IMR-90 (cell line): ENCODE results near the gene MT1H. TPM values are rescaled to one million over a fixed set of nuclear protein-coding genes. Genes with fewer than 3 reads are reported as not detected.

Experiments used
- ATAC-seq: fragments of 200-7000 bp; cut with Tn5 transposase; 2 replicates; pipeline ENCODE4 v1.9.1; 2020; ENCODE audit warnings: low read depth, mild to moderate bottlenecking, moderate library complexity
- BruUV-seq: library from RNA; stranded (reverse); fragments of 400-500 nt; replicated peaks from 2 replicates; lab custom pipeline; 2021; lab: Mats Ljungman, UMichigan
- CTCF ChIA-PET: fragments of 300-600 bp; formaldehyde crosslinking; extraction: SDS; loops from one replicate; lab custom pipeline; 2021; ENCODE audit warnings: antibody characterized with exemption; lab: Yijun Ruan, JAX
- POLR2A ChIA-PET: fragments of 300-600 bp; sonication (Branson Sonifier 250); formaldehyde crosslinking; loops from one replicate; lab custom pipeline; 2022; ENCODE audit warnings: antibody characterized with exemption; ENCODE audit not compliant: unreplicated experiment; lab: Charles Lee
- DNase-seq: peaks from one replicate; pipeline ENCODE4 v3.0.0; 2013
- H2AFZ ChIP-seq: replicated peaks from 2 replicates; pipeline ENCODE3; 2013; ENCODE audit warnings: low read length, mild to moderate bottlenecking; ENCODE audit not compliant: poor library complexity
- H2AK5ac ChIP-seq: 2 replicates; pipeline ENCODE4 v1.6.1; 2013; ENCODE audit warnings: low read depth, low read length, inconsistent platforms
- H2AK9ac ChIP-seq: replicated peaks from 2 replicates; pipeline ENCODE3; 2013; ENCODE audit warnings: mild to moderate bottlenecking, low read depth, low read length, moderate library complexity; ENCODE audit not compliant: poor library complexity
- H2BK120ac ChIP-seq: 2 replicates; pipeline ENCODE4 v1.6.1; 2013; ENCODE audit warnings: low read depth, low read length, inconsistent platforms
- H2BK15ac ChIP-seq: 3 replicates; pipeline ENCODE4 v1.6.1; 2013; ENCODE audit warnings: low read depth, low read length, inconsistent platforms
- H2BK20ac ChIP-seq: 2 replicates; pipeline ENCODE4 v1.6.1; 2013; ENCODE audit warnings: low read depth, mild to moderate bottlenecking, inconsistent platforms, low read length, moderate library complexity
- H2BK5ac ChIP-seq: 2 replicates; pipeline ENCODE4 v1.6.1; 2013; ENCODE audit warnings: mild to moderate bottlenecking, low read depth, low read length, inconsistent platforms; ENCODE audit not compliant: poor library complexity, severe bottlenecking
- H3K14ac ChIP-seq: replicated peaks from 2 replicates; pipeline ENCODE4 v1.6.1; 2013; ENCODE audit warnings: low read depth, low read length, inconsistent platforms
- H3K18ac ChIP-seq: 2 replicates; pipeline ENCODE4 v1.6.1; 2013; ENCODE audit warnings: low read depth, low read length, control low read depth
- H3K23ac ChIP-seq: 2 replicates; pipeline ENCODE4 v1.6.1; 2013; ENCODE audit warnings: low read depth, low read length, inconsistent platforms
- H3K27ac ChIP-seq: 2 replicates; pipeline ENCODE4 v1.5.1; 2013; ENCODE audit warnings: mild to moderate bottlenecking, control low read depth, low read length; ENCODE audit not compliant: insufficient read depth
- H3K27me3 ChIP-seq: 2 replicates; pipeline ENCODE4 v1.6.1; 2013; ENCODE audit warnings: low read length; ENCODE audit not compliant: control insufficient read depth, insufficient read depth
- H3K36me3 ChIP-seq: 2 replicates; pipeline ENCODE4 v1.6.1; 2013; ENCODE audit warnings: low read length, mixed read lengths; ENCODE audit not compliant: control insufficient read depth, insufficient read depth
- H3K4ac ChIP-seq: 2 replicates; pipeline ENCODE4 v1.6.1; 2013; ENCODE audit warnings: low read depth, low read length, inconsistent platforms
- H3K4me1 ChIP-seq: 2 replicates; pipeline ENCODE4 v1.6.1; 2013; ENCODE audit warnings: low read length, mixed read lengths; ENCODE audit not compliant: control insufficient read depth, insufficient read depth
- H3K4me2 ChIP-seq: 2 replicates; pipeline ENCODE4 v1.6.1; 2013; ENCODE audit warnings: low read depth, mild to moderate bottlenecking, control low read depth, low read length, moderate library complexity
- H3K4me3 ChIP-seq: 2 replicates; pipeline ENCODE4 v1.5.1; 2013; ENCODE audit warnings: low read depth, mild to moderate bottlenecking, control low read depth, low read length, moderate library complexity; ENCODE audit not compliant: insufficient read depth
- H3K56ac ChIP-seq: 2 replicates; pipeline ENCODE4 v1.6.1; 2013; ENCODE audit warnings: low read length, inconsistent platforms; ENCODE audit not compliant: insufficient read depth; ENCODE audit errors: extremely low read depth
- H3K79me1 ChIP-seq, 2 experiments: 2 replicates each; pipeline ENCODE4 v1.6.1; 2013; ENCODE audit warnings: low read length in 2 of 2, inconsistent platforms in 1 of 2, low read depth in 1 of 2
- H3K9ac ChIP-seq: 2 replicates; pipeline ENCODE4 v1.6.1; 2013; ENCODE audit warnings: low read depth, low read length, control low read depth
- H3K9me1 ChIP-seq: 2 replicates; pipeline ENCODE4 v1.6.1; 2013; ENCODE audit warnings: low read length, inconsistent platforms; ENCODE audit not compliant: insufficient read depth
- H3K9me3 ChIP-seq: 2 replicates; pipeline ENCODE4 v1.6.1; 2013; ENCODE audit warnings: low read length; ENCODE audit not compliant: control insufficient read depth, insufficient read depth
- H4K20me1 ChIP-seq: 2 replicates; pipeline ENCODE4 v1.6.1; 2013; ENCODE audit warnings: low read length, inconsistent platforms; ENCODE audit not compliant: insufficient read depth
- H4K5ac ChIP-seq: 2 replicates; pipeline ENCODE4 v1.6.1; 2013; ENCODE audit warnings: mild to moderate bottlenecking, low read depth, low read length, control low read depth
- H4K8ac ChIP-seq, 2 experiments: 2 replicates each; pipeline ENCODE4 v1.6.1; 2013; ENCODE audit warnings: low read depth in 2 of 2, low read length in 2 of 2, control low read depth in 1 of 2, inconsistent platforms in 1 of 2
- H4K91ac ChIP-seq: 2 replicates; pipeline ENCODE4 v1.6.1; 2013; ENCODE audit warnings: low read depth, low read length, inconsistent platforms; ENCODE audit not compliant: insufficient read depth
- BHLHE40 ChIP-seq: fragments of 150-350 bp; IDR thresholded peaks from 2 replicates; pipeline ENCODE4 v1.6.1; 2016; ENCODE audit warnings: mild to moderate bottlenecking, low read depth, low read length
- ELK1 ChIP-seq: fragments of 150-350 bp; IDR thresholded peaks from 2 replicates; pipeline ENCODE4 v1.6.1; 2016; ENCODE audit warnings: low read depth, mild to moderate bottlenecking, low read length, moderate library complexity, borderline replicate concordance
- FOS ChIP-seq: fragments of 150-350 bp; IDR thresholded peaks from 2 replicates; pipeline ENCODE4 v1.6.1; 2016; ENCODE audit warnings: low read depth, low read length
- MAZ ChIP-seq: IDR thresholded peaks from 2 replicates; pipeline ENCODE4 v1.6.1; 2012; ENCODE audit warnings: low read depth, mild to moderate bottlenecking, low read length, improper control_type of control experiment, moderate library complexity, borderline replicate concordance
- MXI1 ChIP-seq: IDR thresholded peaks from 2 replicates; pipeline ENCODE4 v1.6.1; 2012; ENCODE audit warnings: low read depth, mild to moderate bottlenecking, low read length, moderate library complexity, borderline replicate concordance
- POLR2A ChIP-seq: IDR thresholded peaks from 2 replicates; pipeline ENCODE4 v1.6.1; 2012; ENCODE audit warnings: mild to moderate bottlenecking, low read depth, low read length
- RAD21 ChIP-seq: IDR thresholded peaks from 2 replicates; pipeline ENCODE4 v1.6.1; 2012; ENCODE audit warnings: low read length, improper control_type of control experiment
- RFX5 ChIP-seq: IDR thresholded peaks from 2 replicates; pipeline ENCODE4 v1.8.0; 2012; ENCODE audit warnings: low read depth, mild to moderate bottlenecking, low read length, moderate library complexity
- SMC3 ChIP-seq: fragments of 150-350 bp; IDR thresholded peaks from 2 replicates; pipeline ENCODE4 v1.6.1; 2016; ENCODE audit warnings: low read depth, mild to moderate bottlenecking, antibody characterized with exemption, low read length, moderate library complexity
- USF2 ChIP-seq: fragments of 150-350 bp; IDR thresholded peaks from 2 replicates; pipeline ENCODE4 v1.6.1; 2017; ENCODE audit warnings: mild to moderate bottlenecking, antibody characterized with exemption, low read length, low read depth
- WGBS, 2 experiments: methylation state at CpG; one replicate each; pipeline versions ENCODE4 v1.1.5 to v1.1.7; 2013; ENCODE audit warnings: missing lambda C conversion rate in 2 of 2; ENCODE audit not compliant: insufficient read length in 1 of 2; ENCODE audit errors: extremely low coverage in 2 of 2; 5-methylcytosine and 5-hydroxymethylcytosine counted together
- dilution Hi-C: fragments of 300-500 bp; cut with HindIII; formaldehyde crosslinking; loops from one replicate; pipeline ENCODE4 v1.14.3; 2018; ENCODE audit warnings: low sequenced_read_pairs; ENCODE audit not compliant: unreplicated experiment
- in situ Hi-C: fragments of 300-500 bp; cut with MboI; formaldehyde crosslinking; loops from 3 replicates; pipeline ENCODE4 v1.14.3; 2019; ENCODE audit warnings: low sequenced_read_pairs, inconsistent platforms, mixed read lengths
- intact Hi-C: fragments of 100-400 bp; cut with micrococcal nuclease; formaldehyde crosslinking; loops from 2 replicates; pipeline ENCODE4 v1.10.0; 2022
- polyA plus RNA-seq, 3 experiments: library from polyadenylated mRNA; depleted of rRNA; stranded (reverse); fragments of >200 nt; gene quantifications; 2 replicates each; pipeline ENCODE4 v1.2.3, GENCODE V29; 2012; ENCODE audit warnings: low replicate concordance in 1 of 3
- total RNA-seq: library from RNA; depleted of rRNA; stranded (reverse); fragments of >200 nt; gene quantifications from 2 replicates; pipeline ENCODE4 v1.2.3, GENCODE V29; 2012

Gene MT1H
- total and polyA plus RNA-seq, 2 of the 4 experiments (the other 2 are of a cell fraction): not detected

GRCh38 chr16:56636616-56637413 lies 32.8 kb upstream of the MT1H start:
- ChIA-PET CTCF (no interaction called here), POLR2A (no interaction called here)
- Histone ChIP-seq H3K4me3 (no peak overlapping the region), H4K20me1 (no peaks in the 10 kb centered on the region), H3K23ac (no peak overlapping the region), H2BK20ac (no peak overlapping the region), H2BK5ac (no peak overlapping the region), H3K36me3 (no peaks in the 10 kb centered on the region), H3K4ac (no peak overlapping the region), H3K4me2 (no peak overlapping the region), H2AFZ (no peak overlapping the region), H2AK9ac (no peak overlapping the region), H3K27ac (no peak overlapping the region), H3K27me3 (peaks cover 89% of the 10 kb centered on the region), H4K91ac (no peak overlapping the region), H2AK5ac (no peak overlapping the region), H2BK15ac (no peak overlapping the region), H3K18ac (no peak overlapping the region), H3K56ac (no peak overlapping the region), H3K4me1 (no peaks in the 10 kb centered on the region; the same call in 1 of the 2 replicates), H3K9ac (no peak overlapping the region), H3K14ac (no peak overlapping the region), H3K9me3 (peaks cover 2% of the 10 kb centered on the region; the same call in 1 of the 2 replicates), H2BK120ac (no peak overlapping the region), H4K5ac (no peak overlapping the region), H4K8ac (no peak overlapping the region), H3K79me1 (no peaks in the 10 kb centered on the region), H3K9me1 (no peaks in the 10 kb centered on the region)
- intact Hi-C loops: no loop called here
- no CpG with 5 or more reads among the region's 9 CpGs for WGBS, 2 experiments
- no peak for DNase-seq
- in situ Hi-C loops: no loop called here
- dilution Hi-C loops: no loop called here
- no TSS peak for BruUV-seq
- TF ChIP-seq POLR2A (no peak), MAZ (no peak), FOS (no peak), ELK1 (no peak), MXI1 (no peak), RFX5 (no peak), BHLHE40 (no peak), SMC3 (no peak), USF2 (no peak), RAD21 (no peak)
- no peak for ATAC-seq
